ENCODE results near the gene TMEM135. TPM values are rescaled to one million over a fixed set of nuclear protein-coding genes. Genes with fewer than 3 reads are reported as not detected.

Gene TMEM135
- total RNA-seq, 1 donor from 2014 or later = 16.4 TPM

DNA sequence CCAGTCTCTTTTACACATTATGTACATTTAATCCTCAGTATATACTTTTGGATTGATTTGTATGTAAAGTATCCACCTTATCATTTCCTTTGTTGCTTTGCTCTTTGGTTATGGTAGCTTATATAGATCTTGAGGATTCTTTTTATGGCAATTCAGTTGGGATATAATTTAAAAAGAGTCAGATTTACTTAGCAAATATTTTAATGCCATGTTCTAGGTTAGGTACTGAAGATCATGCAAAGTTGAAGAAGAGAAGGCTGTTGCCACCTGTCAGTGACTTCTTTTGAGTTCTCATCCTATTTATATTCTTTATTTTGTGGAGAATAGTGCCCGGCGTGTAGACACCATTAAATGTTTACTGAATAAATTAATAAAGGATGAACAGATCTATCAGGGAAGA lies 279.7 kb downstream of the TMEM135 start:
- DNase-seq = no peak
- Histone ChIP-seq H3K27me3 (ENCODE audit: low read depth) (no peaks in the 10 kb centered on the region), H3K27ac (replicated peaks) (no peak overlapping the region), H3K9me3 (replicated peaks) (no peaks in the 10 kb centered on the region), H3K36me3 (peaks cover 43% of the 10 kb centered on the region), H3K4me1 (no peaks in the 10 kb centered on the region), H3K4me3 (no peak overlapping the region)
- TF ChIP-seq, protein P1, sequence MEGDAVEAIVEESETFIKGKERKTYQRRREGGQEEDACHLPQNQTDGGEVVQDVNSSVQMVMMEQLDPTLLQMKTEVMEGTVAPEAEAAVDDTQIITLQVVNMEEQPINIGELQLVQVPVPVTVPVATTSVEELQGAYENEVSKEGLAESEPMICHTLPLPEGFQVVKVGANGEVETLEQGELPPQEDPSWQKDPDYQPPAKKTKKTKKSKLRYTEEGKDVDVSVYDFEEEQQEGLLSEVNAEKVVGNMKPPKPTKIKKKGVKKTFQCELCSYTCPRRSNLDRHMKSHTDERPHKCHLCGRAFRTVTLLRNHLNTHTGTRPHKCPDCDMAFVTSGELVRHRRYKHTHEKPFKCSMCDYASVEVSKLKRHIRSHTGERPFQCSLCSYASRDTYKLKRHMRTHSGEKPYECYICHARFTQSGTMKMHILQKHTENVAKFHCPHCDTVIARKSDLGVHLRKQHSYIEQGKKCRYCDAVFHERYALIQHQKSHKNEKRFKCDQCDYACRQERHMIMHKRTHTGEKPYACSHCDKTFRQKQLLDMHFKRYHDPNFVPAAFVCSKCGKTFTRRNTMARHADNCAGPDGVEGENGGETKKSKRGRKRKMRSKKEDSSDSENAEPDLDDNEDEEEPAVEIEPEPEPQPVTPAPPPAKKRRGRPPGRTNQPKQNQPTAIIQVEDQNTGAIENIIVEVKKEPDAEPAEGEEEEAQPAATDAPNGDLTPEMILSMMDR (IDR thresholded peaks at IDR 0.05; ENCODE audit: borderline replicate concordance) = no peak
- intact Hi-C loops (cut with micrococcal nuclease) = no loop called here

DNA sequence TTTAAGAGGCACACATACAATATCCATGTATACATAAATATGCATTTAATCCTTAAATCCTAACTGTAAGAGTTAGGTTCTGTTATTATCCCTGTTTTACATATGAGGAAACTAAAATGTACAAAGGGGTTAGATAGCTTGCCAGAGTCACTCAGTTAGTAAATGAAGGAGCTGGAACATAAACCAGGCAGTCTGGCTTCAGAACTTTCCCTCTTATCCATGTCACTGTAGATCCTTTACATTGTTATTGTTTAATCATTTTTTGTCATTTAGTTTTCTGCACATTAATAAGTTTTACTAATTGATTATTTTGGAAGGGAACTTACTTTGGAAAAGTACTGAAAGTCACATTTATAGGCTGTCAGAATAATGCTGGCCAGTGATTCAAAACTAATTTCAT lies 282.4 kb downstream of the TMEM135 start:
- Histone ChIP-seq H3K27me3 (ENCODE audit: low read depth) (no peaks in the 10 kb centered on the region), H3K4me3 (no peak overlapping the region), H3K4me1 (no peaks in the 10 kb centered on the region), H3K9me3 (replicated peaks) (no peaks in the 10 kb centered on the region), H3K36me3 (peaks cover 51% of the 10 kb centered on the region), H3K27ac (replicated peaks) (no peak overlapping the region)
- intact Hi-C loops (cut with micrococcal nuclease) = no loop called here
- TF ChIP-seq, protein P1 (IDR thresholded peaks at IDR 0.05; ENCODE audit: borderline replicate concordance) = no peak
- no peak for DNase-seq

DNA sequence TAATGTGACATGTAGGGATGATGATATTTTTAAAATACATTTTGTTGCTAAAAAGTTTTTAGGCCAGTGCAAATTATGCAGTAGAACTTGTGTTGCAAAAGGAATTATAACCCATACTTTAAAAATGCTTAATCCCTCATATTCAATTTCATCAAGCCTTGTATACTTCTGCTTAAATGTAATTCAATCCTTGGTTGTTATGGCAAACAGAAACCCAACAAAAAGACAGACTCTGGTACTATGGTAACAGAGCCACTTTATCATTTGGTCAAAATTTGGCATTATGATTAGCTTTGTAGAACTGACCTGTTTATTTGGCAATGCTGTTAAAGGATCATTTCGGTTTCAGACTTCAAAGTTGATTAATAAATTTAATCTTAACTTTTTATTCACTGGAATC lies 284.8 kb downstream of the TMEM135 start:
- intact Hi-C loops (cut with micrococcal nuclease) = no loop called here
- peaks cover 60% of the 10 kb centered on the region for H3K36me3 ChIP-seq
- no peak overlapping the region for H3K27ac ChIP-seq (replicated peaks)
- H3K4me1 ChIP-seq = no peaks in the 10 kb centered on the region
- DNase-seq = no peak
- H3K4me3 ChIP-seq = no peak overlapping the region
- TF ChIP-seq, protein P1 (IDR thresholded peaks at IDR 0.05; ENCODE audit: borderline replicate concordance) = no peak
- H3K27me3 ChIP-seq (ENCODE audit: low read depth) = no peaks in the 10 kb centered on the region
- H3K9me3 ChIP-seq (replicated peaks) = no peaks in the 10 kb centered on the region

DNA sequence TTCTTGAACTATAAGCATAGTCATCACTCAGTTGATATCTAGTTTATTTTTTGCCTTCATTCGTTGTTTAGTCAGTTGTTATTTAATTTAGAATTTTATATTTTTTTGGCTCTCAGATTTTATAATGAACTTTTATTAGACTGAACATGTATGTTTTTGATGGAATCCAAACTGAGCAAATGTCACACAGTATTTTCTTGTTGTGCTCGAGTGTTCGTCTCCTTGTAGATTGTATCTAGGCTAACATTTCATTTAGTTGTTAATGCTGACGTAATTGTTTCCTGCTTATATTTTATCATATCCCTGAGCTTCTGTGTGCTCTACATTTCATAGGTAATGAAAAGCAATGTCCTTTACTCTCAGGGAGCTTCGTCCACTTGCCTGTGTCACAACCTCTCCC lies 286.2 kb downstream of the TMEM135 start:
- no peaks in the 10 kb centered on the region for H3K4me1 ChIP-seq
- DNase-seq = no peak
- no peak overlapping the region for H3K27ac ChIP-seq (replicated peaks)
- TF ChIP-seq, protein P1 (IDR thresholded peaks at IDR 0.05; ENCODE audit: borderline replicate concordance) = no peak
- no peaks in the 10 kb centered on the region for H3K27me3 ChIP-seq (ENCODE audit: low read depth)
- H3K36me3 ChIP-seq = peaks cover 57% of the 10 kb centered on the region
- H3K4me3 ChIP-seq = no peak overlapping the region
- intact Hi-C loops (cut with micrococcal nuclease) = no loop called here
- no peaks in the 10 kb centered on the region for H3K9me3 ChIP-seq (replicated peaks)

DNA sequence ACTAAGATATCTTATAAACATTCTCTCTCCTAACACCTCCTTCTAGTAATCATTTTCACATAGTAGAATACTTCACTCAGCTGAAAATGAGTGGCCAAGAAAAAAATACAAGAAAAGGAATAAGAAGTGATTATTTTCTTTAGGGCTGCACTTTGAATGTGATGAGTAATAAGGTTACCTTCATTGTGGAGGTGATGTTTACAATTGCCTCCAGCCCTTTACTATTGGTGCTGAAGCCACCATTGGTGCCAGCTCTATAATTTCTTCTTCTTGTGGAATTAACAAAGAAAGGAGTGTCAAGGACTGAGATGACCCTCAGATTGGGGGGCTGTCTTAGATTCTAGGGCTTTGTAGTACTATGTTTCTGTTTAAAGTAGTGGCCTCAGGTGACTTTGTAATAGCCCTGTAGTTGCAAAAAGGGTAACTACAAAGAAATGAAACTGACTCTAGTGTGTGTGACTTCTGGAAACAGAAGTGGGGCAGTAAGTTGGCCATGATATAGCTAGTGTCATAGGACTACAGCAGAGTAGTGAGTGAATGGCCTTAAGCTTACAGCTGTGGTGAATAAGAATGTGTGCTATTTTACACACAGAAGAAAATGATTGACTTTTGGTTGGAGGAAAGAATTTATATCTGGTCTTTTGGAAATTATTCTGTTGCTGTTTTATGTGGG lies 287.2 kb downstream of the TMEM135 start:
- H3K4me3 ChIP-seq = no peak overlapping the region
- H3K27me3 ChIP-seq (ENCODE audit: low read depth) = no peaks in the 10 kb centered on the region
- H3K9me3 ChIP-seq (replicated peaks) = no peaks in the 10 kb centered on the region
- peaks cover 46% of the 10 kb centered on the region for H3K36me3 ChIP-seq
- no peak for DNase-seq
- H3K4me1 ChIP-seq = peaks cover 6% of the 10 kb centered on the region
- intact Hi-C loops (cut with micrococcal nuclease) = no loop called here
- H3K27ac ChIP-seq (replicated peaks) = no peak overlapping the region
- TF ChIP-seq, protein P1 (IDR thresholded peaks at IDR 0.05; ENCODE audit: borderline replicate concordance) = no peak
